Activated naive CD4-positive, alpha-beta T cell treated with Interleukin-2 at 50 U/mL for 16 hours (primary cell): ENCODE measurements around the gene TMA16.
"Not testable (repeated sequence)": the region's sequence is repeated elsewhere in the genome, so short reads cannot be mapped to it uniquely, and the experiment has no call there.

ENCODE experiments used
- DNase-seq: peaks from one replicate; pipeline ENCODE4 v3.0.0-alpha.2; 2020

TMA16 gene

DNA sequence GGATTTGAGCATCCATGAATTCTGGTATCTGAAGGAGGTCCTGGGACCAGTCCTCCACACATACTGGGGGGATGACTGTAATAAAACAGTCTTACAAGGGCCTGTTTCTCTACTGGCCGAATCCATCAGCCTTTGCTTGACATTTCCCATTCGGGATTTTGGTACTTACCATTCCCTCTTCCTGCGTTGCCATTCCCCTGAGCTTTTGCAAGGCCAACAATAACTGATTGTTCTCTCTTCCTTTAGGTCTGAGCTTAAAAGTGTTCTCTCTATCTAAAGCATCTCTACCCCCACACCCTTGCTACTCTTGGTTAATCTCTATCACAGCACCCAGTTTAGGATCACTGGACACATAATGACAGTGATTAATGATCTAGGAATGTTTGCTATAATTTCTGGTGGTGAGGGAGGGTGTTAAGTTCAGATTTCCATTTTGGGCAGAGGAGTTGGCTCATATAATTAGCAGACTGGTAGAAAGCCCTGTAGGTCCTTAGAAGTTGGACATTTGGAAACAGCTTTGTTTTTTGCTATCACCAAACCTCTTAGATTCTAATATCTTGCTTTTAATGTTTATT, 29.4 kb downstream of the TMA16 start:
- DNase-seq, result no peak

DNA sequence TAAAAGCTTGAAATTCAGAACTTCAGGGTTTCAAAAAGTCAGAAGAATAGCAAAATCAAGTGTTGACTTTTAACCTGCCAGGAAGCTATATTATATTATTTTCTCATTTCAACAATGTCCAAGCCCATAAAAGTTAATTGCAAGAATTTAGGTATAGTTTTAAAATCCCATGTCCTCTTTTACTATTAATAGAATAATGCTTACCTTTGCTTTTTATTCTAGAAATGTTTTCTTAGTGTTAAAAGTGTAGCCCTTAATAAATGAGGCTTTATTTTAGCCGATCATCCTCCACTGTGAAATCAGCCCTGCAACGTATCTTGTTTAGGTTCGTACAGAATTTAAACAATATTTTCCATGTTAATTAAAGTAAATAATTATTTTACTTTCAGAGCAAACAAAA, 31.5 kb downstream of the TMA16 start:
- no peak for DNase-seq

DNA sequence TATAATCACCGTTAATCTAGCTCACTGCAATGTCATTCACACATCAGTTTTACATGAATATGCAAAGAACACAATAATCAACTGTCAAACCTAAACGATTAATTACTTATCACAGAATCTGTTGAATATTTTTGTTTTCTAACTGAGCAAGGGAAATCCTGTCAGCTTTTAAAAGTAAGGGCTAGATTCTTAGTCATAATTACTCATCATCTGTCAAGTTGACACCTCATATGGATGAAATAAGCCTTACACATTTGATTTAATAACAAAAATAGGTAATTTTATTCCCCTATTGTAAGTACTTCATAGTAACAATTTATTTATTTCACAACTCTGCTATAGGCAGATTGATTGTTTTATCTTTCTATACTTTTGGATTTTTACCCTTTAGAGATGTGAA, 32.7 kb downstream of the TMA16 start:
- DNase-seq, result no peak

DNA sequence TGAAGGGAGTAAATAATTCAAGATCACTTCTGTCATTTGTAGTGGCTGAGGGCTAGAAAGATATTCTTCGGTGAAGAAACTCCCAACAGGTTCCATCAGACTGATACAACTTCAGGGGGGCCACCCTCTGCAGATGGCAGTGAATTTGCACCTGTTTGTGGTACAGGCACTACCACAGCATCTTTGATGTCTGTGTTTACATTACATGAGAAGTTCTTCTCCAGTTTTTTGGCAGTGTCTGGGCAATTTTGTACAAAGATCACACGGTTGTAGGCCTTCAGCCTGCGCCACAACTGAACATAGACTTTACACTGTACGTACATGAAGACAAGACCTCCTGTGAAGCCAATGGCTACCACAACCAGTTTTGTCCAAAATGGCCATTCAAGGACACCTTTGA, 34.2 kb downstream of the TMA16 start:
- DNase-seq, result no peak

DNA sequence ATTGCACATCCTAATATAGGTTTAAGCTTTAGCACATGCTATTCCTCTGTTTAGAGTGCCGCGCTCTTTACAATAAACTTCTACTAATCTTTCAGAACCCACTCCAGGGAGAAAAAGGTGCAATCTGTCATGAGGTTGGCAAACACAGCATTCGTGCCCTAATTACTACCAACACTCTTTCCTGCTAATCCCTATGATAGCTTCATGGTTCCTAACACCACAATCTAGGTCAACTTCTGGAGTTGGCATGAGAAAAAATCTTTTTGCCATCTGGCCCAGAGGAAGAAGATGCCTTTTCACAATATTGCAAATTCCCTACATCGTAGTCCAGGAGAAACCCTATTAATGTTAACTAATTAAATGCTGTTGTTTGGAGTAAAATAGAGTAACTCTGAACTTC, 39.6 kb downstream of the TMA16 start:
- no peak for DNase-seq

DNA sequence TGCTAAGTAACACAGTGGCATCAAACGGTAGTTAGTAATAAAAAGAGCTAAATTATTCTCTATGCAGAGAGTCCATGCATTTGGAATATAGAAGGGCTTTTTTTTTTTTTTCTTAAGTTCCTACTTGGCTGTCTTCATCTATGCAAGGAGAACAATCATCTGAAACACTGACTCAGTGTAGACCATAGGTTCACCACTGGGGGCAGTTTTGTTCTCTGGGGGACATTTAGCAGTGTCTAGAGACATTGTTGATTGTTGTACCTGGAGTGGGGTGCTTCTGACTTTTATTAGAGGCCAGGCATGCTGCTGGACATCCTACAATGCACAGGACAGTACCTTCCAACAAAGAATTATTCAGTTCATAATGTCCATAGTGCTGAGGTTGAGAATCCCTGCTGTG, 41.2 kb downstream of the TMA16 start:
- no peak for DNase-seq

DNA sequence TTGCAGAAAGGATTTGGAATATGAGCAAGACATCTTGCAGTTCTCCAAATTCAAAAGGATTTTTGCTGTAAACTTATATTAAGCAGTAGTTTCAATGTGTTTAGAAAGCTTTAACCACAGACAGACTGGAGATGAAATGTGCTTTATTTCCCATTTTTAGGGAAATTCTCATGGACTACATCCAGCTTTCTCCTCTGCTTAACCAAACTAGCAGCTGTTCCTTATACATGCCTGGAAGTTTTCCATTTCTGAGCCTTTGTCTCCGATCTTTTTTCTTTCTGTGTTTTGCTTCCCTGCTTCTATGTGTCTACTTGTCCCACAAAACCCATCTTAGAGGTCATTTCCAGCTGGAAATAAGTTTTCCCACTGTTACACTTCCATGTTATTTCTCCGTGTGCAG, 41.6 kb downstream of the TMA16 start:
- DNase-seq, result no peak

DNA sequence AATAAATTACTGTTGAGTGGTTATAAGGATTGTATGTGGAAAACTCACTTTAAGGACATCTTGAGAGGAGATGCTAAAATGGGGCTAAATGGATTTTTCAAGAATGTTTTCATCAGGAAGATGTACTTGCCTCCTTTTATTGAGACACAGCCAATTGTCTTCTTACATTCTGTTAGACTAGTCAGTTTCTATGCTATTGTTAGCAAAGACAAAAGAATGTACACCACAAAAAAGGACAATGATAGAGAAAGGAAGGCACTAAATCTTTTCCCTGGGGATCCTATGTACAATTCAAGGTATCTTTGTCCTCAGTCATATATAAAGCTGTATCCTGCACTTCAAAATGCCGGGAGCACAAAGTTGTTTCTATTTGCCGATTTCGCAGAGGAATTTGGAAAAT, 42.6 kb downstream of the TMA16 start:
- no peak for DNase-seq

DNA sequence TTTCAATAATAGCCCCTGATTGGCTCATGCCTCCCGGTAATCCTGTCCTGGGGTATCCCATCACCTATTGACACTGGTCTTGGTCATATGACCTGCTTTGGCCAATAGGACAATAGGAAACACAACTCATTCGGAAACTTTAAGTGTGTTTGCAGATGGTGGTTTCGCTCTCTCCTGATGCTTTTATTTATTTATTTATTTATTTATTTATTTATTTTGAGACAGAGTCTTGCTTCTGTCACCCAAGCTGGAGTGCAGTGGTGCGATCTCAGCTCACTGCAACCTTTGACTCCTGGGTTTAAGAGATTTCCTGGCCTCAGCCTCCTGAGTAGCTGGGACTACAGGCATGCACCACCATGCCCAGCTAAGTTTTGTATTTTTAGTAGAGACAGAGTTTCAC, 44.3 kb downstream of the TMA16 start:
- not testable (repeated sequence) for DNase-seq

DNA sequence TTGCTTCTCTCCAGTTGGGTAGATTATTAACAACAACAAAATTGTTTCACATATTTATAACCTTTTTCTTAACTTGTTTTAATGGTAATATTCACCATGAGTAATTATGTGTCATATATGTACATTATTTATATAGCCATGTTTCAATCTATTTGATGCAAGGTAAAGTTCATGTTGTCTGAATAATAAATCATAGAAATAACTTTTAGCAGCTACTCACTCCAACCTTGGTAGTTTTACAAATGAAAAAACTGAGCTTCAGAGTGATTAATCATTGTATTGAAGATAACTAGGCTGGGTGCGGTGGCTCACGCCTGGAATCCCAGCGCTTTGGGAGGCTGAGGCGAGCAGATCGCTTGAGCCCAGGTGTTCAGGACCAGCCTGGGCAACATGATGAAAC, 46.0 kb downstream of the TMA16 start:
- no peak for DNase-seq

DNA sequence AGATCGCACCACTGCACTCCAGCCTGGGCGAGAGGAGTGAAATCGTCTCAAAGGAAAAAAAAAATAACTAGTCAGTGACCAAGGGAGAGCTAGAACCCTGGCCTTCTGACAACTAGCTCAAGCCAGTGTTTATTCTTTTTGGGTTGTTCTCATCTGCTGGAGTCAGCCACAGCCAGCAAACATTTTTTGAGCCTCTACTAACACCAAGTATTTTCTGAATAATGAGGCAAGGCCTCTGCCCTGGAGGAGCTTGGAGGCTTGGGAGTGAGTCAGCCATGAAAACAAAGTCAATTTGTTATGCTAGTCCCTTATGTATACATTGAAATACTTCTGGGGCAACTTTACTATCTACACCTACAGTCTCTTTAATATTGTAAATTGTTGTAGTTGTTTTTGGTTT, 46.5 kb downstream of the TMA16 start:
- DNase-seq, result no peak

DNA sequence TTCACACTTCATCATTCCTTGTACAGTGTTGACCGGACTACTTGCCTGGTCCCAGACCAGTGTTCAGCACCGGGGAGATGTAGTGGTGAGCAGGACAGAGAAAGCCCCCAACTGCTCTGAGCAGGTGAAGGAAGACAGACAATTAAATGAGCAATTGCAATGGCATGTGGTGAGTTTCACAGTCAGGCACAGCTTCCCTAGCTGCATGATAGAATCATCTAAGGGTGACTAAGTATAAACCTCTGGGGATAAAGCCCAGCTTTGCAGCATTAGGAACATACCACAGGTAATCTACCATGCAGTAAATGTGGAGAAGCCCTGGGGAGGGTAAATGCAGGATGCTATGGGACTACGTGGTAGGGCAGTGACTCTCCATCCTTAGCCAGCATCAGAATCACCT, 47.8 kb downstream of the TMA16 start:
- no peak for DNase-seq

DNA sequence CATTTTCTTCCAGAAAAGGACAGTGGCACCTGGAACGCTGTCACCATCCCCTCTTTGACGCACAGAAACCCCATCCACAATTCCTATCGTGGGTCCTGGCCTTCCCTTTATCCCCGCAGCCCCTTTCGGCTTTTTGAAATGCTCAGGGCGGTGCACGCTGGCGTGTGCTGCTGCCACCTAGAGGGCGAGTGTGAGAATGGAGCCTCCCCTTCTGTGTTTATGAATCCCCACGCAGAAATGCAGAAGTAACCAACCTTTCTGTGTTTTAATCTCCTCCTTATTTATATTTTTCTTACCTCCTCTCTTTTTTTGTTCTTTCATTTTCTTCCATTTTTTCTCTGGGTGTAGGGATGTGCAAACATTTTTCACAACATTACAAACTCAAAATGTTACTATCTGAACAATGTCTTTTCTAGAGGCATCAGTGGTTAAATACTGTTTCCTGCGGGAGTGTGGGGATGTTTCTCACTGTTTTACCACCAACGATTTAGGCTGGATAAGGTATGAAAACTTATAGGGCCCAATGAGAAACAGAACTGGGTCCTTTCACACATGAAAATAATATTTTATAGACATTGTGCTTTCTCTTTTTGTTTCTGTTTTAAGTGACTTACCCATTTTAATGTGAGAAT, 50.0 kb downstream of the TMA16 start:
- peak; percentile 66 for DNase-seq

DNA sequence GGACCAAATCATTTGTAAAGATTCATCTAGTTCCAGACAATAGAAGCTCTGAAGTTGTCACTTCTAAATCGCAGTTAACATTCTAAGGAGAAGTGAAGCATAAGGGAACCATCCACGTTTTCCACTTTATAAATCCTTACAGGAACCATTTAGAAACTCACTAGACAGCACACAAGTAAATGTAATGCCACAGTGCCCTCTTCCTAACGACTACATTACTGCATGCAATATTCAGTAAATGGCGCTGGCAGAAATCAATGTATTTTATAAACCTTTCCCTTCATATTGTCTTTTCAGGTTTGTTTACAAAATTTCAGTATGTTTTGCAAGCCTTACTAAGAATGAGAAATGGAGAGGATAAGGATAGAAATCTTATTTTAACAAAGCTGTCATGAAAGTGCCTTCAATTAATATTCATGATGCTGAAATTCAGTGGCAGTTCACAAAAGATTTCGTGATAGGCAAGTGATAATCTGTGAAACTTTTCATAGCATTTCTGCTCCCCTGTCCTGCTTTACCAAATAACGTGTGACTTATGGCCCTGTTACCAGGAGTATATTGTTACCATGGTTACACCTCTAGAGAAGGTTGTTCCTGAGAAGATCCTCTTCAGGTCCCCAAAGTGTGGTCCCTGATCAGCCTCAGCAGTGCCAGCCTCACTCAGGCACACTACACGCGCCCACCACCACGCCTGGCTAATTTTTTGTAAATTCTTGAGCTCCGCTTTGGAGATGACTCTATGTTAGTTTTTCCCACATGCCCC, 54.2 kb downstream of the TMA16 start:
- DNase-seq, result no peak

DNA sequence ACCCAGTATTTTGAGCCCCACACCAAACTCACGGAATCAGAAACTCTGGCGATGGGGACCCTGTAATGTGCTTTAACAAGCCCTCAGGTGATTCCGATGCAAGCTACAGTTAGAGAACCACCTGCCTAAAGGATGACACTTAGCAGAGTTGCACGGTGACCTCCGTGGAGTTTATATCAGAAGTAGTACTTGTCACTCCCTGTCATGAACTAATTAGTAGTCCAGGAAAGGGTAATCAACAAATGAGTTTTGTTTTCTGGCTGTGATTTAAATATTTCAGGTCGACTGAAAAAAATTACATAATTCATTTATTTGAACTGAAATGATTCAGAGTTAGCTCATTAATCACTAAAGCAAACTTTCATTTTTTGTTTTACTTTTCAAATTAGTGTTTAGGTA, 56.4 kb downstream of the TMA16 start:
- DNase-seq, result no peak

DNA sequence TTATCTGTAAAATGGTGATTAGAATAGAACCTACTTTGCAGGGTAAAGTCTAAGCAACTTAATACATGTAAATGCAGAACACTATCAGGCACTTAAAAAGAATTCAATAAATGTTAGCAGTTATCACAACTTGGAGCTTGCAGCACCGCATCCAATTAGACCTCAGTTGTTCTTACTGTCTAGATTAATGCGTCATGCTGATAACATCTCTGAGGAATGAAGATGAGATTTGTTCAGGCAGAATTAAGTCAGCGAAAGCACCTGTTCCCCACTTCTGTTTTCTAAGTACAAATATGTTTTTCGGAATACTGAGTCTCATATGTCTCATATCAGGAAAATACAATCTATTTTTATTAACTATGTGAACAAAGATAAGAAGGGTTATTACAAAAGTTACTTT, 58.7 kb downstream of the TMA16 start:
- DNase-seq, result no peak

DNA sequence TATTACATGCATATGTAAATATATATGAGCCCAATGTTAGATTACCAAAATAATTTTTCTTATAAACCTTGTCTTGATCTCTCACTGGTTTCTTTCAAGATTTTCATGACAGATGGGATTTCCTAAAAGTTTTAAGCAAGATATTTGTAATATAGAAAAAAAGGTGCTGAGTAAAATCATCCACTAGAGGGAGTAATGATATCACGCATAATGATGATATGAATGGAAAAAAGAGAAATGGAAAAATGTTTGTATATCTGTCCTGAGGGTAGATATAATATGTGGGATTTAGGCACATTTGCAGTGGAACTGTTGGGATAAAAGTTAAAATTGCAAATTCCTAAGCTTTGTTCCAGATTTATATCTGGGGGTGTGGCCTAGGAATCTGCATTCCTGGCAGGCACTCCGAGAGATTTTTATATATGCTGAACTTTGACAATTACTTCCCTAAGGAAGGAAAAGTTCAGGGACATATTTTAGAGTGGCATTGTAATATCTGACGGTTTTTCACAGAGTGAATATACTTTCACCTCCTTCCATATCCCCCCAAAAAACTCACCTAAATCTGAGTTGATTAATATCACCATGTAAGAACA, 60.5 kb downstream of the TMA16 start:
- no peak for DNase-seq

DNA sequence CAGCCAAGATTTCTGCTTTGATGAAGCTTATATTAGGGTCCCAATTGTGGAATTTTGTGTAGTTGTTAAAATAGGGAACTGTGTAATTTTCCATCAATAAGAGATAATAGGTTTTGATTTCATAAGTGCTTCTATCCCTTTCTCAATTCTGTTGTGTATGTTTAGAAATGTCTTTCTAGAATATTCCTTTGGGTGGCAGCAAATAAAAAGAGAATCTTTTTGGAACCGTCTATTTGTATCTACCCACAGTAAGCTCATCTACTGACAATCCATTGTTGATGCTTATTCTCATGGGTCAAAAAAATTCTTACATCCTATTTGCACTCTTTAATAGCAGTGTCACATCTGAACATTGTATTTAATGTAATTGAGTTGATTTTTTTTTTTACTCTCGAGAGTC, 61.7 kb downstream of the TMA16 start:
- DNase-seq, result no peak

DNA sequence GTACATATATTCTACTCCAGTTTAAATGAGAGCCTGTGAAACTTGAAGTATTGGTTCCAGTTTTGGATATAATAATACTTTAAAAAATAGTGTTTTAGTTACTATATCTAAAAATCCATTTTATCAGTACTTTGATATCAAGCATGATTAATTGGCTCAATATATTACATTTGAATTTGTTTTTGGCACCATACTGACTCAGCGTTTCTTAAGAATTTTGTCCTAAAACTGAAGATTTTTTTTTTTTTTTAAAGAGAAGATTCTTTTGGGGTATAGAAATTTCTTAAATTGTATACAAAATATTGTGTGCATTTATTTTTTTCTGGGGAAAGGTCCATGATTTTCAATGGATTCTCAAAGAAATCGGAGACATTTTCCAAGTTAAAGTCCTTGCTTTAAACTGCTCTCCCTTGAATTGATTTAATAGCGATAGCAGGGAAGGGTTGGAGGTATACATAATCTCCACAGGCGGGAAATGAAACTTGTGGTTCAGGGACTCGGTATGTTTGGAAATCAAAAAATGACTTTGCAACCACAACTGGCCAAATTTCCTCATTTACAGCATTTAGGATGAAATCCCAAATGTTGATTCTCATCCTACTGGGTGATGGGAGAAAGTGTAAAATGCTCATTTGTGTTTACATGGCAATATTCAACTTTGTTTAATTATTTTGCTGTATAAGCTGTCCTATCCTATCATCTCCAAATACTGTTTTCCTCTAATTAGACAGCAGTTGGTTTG, 62.3 kb downstream of the TMA16 start:
- no peak for DNase-seq

DNA sequence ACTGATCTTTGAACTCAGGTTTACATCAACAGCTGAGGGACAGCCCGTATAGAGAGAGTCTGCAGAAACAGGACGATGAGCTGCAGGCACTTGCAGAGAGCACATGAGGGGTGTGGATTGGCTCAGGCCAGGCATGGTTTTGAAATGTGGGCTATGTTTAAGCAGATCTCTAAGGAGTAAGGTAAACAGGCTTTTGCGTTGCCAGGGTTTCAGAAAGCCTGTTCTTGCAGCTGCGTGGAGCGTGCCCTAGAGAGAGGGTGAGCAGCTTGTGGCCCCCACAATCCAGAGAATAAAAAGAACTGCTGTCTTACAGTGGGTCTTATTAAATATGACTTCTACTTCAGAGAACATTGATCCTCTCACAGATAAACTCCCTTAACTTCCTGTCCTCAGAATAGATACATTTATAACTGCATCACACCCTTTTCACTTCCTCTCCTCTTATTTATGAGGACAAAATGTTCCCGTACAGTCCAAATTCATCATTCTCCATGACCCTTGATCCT, 64.1 kb downstream of the TMA16 start:
- DNase-seq, result no peak

DNA sequence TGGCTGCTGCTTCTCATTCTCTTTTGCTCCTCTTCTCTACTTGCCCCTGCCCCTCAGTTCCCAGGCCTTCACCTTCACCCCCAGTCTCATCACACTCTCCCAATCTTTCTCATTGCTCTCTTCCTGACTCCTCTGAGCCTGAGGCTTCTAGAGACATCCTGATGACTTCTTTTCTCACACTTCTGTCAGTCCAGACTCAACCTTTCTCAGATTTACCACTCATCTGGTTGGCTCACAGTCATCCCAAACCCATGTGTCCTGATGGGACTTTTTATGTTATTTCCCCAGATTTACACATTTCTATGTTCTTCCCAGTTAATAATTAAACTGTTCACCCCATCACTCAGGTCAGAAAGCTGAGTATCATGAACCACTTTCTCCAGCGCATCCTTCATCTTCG, 68.0 kb downstream of the TMA16 start:
- no peak for DNase-seq

DNA sequence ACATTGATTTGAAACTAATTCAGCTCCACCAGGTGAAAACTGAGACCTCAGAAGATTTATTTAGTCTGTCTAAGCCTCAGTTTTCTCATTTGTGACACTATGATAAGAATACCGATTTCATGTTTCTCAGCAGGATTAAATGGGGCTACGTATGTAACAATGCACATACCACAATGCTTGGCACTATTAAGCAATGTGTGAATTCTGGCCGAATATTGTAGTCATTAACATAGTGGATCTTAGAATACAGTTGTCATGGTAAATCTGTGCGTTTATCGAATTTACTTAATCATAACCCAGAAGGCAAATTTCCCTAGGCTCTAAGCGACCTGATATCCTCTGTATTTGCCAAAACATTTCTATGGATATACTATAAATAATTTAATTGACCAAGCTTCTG, 69.1 kb downstream of the TMA16 start:
- no peak for DNase-seq

DNA sequence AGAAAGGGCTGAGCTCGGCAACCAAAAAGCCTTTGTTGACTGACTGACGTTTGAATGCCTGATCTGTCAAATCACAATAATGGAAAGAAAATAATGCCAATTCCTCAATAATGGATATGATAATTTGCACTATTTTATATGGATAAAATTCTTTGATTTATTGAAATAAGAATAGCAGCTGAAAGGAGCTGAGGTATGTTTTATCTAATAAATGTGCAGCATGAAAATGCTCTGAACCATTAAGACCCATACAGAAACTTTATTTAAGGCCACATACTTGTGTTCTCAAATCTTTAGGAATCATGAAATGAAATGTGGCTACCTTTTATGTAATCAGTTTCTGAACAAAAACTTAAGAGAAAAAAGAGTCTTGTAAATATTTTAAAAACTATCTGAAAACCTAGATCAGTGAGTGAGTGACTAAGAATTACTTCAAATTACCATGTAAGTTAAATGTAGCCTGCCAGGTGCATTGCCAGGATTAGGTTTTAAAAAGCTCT, 69.8 kb downstream of the TMA16 start:
- DNase-seq, result no peak
